Raji (cell line): ENCODE measurements around the gene RAPGEF2.

ENCODE experiments used
- POLR2A ChIP-seq: IDR thresholded peaks from 2 replicates; pipeline ENCODE4 v1.6.1; 2011; ENCODE audit warnings: low read depth, low read length, control low read depth; ENCODE audit not compliant: insufficient read depth

Gene RAPGEF2

GRCh38 chr4:159197885-159198269 lies 95.0 kb downstream of the RAPGEF2 start:
- TF ChIP-seq POLR2A: no peak

GRCh38 chr4:159199826-159200225 lies 96.9 kb downstream of the RAPGEF2 start:
- no peak for TF ChIP-seq POLR2A

- no peak for TF ChIP-seq POLR2A
Observed at GRCh38 chr4:159201168-159201567, 98.3 kb downstream of the RAPGEF2 start.

GRCh38 chr4:159204566-159204965 lies 101.7 kb downstream of the RAPGEF2 start:
- no peak for TF ChIP-seq POLR2A

- no peak for TF ChIP-seq POLR2A
Observed at GRCh38 chr4:159205466-159205865, 102.6 kb downstream of the RAPGEF2 start.

GRCh38 chr4:159206427-159206871 lies 103.6 kb downstream of the RAPGEF2 start:
- TF ChIP-seq POLR2A: no peak

GRCh38 chr4:159209249-159209648 lies 106.4 kb downstream of the RAPGEF2 start:
- no peak for TF ChIP-seq POLR2A

- no peak for TF ChIP-seq POLR2A
Observed at GRCh38 chr4:159210975-159211374, 108.1 kb downstream of the RAPGEF2 start.

- TF ChIP-seq POLR2A: no peak
Observed at GRCh38 chr4:159212675-159213293, 109.9 kb downstream of the RAPGEF2 start.

- TF ChIP-seq POLR2A: no peak
Observed at GRCh38 chr4:159216834-159217233, 114.0 kb downstream of the RAPGEF2 start.

- no peak for TF ChIP-seq POLR2A
Observed at GRCh38 chr4:159219862-159220261, 117.0 kb downstream of the RAPGEF2 start.

GRCh38 chr4:159220353-159220752 lies 117.5 kb downstream of the RAPGEF2 start:
- TF ChIP-seq POLR2A: no peak

- no peak for TF ChIP-seq POLR2A
Observed at GRCh38 chr4:159221280-159221679, 118.4 kb downstream of the RAPGEF2 start.

- TF ChIP-seq POLR2A: no peak
Observed at GRCh38 chr4:159222043-159222552, 119.2 kb downstream of the RAPGEF2 start.

- no peak for TF ChIP-seq POLR2A
Observed at GRCh38 chr4:159224408-159224807, 121.5 kb downstream of the RAPGEF2 start.

- no peak for TF ChIP-seq POLR2A
Observed at GRCh38 chr4:159227378-159227777, 124.5 kb downstream of the RAPGEF2 start.

- TF ChIP-seq POLR2A: no peak
Observed at GRCh38 chr4:159227984-159228383, 125.1 kb downstream of the RAPGEF2 start.
